ENCODE data around the gene RAB40C.
A peak's percentile ranks its signal among the peaks of the same experiment; 100 is the strongest.

The RAB40C gene

GRCh38 chr16:559411-560203, 30.3 kb upstream of the RAB40C start:
- no peak for DNase-seq

DNA sequence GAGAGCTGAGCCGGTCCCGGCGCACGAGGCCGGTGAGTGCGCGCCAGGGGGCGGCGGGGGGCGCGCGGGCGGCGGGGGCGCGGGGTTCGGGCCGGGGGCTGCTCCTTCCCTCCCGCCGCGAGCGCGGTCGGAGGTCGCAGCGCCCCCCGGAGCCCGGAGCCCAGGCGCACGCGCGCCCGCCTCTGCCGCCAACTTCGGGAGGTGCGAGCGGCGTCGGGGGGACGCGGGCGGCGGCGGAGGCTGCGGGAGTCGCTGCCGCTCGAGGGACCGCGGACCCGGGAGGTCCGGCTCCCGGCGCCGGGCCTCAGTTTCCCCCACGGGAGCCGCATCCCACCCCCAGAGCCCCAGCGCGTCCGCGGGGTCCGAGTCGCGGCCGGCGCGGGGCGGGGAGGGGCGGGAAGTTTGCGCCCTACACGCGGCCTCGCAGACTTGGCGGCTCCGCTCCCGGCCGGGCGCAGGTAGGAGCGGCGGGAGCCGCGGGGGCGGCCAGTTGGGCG, 29.6 kb upstream of the RAB40C start, which contains the start of gene PRR35:
Gene PRR35 (plus strand): TSS at position 191 of the 497 bp plus-strand sequence. CDS start 2,901 bp downstream, outside the sequence.
- DNase-seq: no peak

DNA sequence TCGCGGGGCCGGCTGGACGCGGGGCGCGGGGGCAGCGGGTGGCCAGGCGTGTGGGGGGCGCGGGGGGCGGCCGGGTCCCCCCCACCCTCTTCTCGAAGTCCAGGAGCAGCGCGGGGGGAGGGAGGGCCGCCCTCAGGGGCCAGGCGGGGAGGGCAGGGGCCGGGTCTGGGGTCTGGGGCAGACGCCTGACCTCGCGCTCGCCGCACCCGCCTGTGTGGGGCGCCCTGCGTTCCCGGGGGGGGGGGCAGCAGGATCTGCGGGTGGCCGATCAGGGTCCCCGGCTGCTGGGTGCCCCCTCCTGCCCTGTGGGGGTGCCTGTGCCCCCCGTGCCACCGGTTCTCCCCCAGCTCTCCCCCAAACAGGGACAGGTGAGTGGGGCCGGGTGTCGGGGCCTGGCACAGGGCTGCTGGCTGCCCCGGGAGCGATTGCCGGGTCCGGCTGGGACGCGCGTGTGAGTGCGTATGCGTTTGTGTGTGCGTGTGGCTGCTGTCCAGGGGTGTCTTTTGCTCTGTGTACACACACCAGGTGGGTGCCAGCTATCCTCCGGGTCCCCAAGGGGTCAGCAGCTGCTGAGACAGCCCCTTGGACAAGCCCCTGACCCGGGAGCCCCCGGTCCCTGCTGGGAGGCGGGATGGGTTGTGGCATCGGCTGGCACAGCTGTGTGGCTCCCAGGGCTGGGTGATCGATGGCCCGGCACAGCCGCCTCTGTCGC, 29.0 kb upstream of the RAB40C start:
- DNase-seq: no peak

GRCh38 chr16:561413-561794, 28.5 kb upstream of the RAB40C start:
- no peak for DNase-seq

DNA sequence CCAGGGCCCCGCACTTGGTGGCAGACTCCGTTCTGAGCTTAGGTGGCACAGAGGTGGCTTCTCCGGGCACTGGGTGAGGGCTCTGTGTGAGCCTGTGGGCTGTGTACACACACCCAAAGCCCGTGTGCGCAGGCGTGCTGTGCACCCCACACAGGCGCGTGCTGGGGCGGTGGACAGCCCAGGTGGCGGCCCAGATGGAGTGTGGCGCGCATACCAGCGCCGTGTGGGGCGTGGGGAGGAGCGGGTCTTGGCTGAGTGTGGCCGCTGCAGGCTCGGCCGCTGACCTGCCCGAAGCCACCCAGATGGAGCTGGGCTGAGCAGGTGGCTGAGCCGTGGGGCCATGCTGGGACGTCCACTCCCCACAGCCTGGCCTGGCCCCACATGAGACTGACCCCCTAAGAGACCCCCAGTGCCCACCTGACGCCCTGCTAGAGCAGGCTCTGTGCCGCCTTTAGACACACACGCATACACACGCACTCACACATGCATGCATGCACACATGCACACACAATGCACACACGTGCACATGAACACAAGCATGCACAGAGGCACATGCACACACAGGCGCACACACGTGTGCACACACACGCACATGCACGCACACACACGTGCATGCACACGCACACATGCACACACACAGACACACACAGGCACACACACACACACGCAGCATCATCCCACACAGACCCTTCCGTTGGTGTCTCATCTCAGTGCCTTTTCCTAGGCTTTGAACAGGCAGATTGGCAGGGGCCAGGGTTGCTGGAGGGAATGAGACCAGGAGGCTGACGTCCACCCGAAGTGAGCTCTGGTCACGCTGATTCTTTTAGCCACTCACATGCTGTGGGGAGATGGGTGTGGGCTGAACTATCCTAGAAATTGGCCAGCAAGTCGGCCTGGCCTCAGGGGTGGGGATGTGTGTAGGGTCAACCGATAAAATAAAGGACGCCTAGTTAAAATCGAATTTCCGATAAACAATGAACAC, 27.6 kb upstream of the RAB40C start:
- no peak for DNase-seq

DNA sequence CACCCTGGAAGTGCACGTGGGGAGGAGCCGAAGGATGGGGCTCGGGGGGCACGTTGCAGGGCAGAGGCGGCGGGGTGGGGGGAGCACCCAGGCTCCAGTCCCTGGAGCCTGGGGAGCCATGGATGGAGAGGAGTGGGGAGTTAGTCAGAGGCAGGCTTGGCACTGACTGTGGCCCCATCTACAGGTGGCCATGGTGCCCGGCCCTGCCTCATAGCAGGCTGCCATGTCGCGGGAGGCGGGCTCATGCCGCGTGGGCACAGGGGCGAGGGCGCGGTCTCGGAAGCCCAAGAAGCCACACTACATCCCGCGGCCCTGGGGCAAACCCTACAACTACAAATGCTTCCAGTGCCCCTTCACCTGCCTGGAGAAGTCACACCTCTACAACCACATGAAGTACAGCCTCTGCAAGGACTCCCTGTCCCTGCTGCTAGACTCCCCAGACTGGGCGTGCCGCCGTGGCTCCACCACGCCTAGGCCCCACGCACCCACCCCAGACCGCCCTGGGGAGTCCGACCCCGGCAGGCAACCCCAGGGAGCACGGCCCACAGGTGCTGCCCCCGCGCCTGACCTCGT, 26.7 kb upstream of the RAB40C start:
- DNase-seq: no peak

DNA sequence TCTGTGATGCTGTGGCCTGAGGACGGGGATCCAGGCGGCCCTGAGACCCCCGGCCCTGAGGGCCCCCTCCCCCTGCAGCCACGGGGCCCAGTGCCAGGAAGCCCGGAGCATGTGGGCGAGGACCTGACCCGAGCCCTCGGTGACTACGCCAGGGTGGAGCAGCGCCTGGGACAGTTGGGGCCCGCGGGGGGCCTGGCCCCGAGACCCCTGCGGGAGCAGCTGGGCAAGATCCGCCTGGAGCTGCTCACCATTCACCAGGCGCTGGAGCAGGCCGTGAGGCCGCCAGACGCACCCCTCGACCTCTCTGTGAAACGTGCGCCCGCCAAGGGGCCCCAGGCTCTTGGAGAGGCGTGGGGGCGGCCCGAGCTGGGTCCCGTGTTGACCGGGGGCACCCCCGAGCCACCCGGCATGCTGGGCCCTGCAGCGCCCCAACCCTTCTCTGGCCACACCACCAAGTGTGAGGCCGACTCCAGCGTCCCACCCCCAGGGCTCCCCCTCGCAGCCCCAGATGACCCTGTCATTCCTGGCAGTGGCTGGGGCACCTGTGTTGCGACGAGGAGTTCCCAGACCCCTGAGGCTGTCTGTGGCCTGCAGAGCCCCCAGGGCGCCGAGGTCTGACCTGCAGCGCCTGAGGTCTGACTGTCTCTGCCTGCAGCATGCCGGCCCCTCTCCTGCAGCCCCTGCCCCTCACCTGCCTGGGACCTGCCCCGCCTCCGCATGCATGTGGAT, 25.0 kb upstream of the RAB40C start:
- no peak for DNase-seq

- DNase-seq: no peak
Observed at GRCh38 chr16:565419-566330, 24.2 kb upstream of the RAB40C start.

DNA sequence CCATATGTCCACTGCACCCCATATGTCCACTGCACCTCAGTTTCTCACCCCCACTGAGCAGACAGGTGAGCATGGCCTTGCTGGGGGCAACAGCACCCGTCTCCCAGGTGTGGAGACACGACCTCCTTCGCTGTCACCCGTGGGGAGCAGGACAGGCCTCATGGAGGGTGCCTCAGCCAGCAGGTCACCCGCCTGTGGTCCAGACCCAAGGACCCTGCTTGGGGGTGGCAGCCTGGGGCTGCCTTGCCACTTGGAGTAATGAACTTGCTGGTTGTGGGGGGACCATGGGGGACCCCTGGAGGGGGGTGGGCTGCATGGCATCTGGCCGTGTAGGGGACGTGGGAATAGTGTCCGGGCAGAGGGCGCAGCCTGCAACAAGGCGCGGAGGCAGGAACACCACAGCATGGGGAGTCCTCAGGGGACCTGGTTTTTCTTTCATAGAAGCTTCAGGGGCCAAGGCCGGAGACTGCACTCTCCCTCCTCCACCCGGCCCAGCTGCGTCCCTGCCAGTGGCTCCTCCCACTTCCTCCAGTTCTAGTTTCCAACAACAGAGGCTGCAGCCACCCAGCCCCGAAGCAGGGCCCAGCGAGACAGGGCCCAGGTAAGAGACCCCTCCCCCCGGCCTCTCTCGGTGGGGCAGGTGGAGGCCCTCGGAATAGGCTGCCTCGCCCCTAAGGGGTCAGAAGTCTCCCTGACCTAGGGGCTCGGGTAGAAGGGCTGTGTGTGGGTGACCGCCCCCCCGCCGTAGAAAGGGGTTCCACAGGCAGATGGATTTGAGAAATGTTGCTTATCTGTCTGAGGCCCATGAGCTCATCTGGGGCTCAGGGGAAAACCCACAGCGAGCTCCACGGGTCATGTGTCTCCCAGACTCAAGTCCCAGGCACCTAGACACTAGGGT, 23.1 kb upstream of the RAB40C start, which contains the start of gene NHLRC4:
Gene NHLRC4 (plus strand): TSS at position 531 of the 898 bp plus-strand sequence. CDS start 1,043 bp downstream, outside the sequence.
- DNase-seq: peak; percentile 54 to 68 (median 55)

DNA sequence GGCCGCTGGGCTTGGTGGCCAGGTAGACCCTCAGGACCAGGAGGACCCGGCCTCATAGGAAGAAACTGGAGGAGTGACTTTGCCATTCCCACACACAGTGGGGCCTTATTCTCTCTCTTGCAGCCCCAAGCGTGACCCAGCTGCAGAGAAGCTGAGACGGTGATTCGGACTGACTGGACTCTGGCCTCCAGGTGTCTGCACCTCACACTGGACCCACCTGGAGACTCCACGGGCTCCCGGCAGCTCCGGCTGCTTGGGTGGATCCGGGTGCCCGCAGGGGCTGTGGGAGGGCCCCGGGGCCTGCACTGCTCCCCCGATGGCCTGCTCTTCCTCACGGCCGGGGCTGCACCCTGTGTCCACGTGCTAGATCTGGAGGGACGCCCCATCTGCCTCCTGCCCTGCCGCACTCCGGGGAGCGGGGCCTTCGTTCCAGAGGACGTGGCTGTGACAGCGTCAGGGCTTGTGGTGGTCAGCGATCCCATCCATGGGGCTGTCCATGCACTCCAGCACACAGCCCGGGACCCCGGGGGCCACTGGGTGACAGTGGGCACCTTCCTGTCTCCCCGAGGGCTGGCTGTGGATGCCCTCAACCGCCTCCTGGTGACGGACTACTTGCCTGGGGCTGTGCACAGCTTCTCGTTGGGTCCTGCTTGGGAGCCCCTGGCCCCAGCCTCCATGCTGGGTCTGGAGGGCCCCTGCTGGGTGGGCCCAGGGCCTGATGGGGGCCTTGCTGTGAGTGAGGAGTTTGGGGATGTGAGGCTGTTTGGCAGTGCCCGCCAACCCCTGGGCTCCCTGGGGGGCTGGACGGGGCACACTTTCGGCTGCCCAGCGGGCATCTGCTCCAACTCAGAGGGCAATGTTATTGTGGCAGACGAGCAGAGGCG, 22.3 kb upstream of the RAB40C start:
- no peak for DNase-seq

- no peak for DNase-seq
Observed at GRCh38 chr16:568401-569258, 21.2 kb upstream of the RAB40C start.

- peak; percentile 75 to 90 (median 80) for DNase-seq
Observed at GRCh38 chr16:569445-570254, 20.2 kb upstream of the RAB40C start, which contains the start of gene PIGQ. PIGQ (plus strand) TSS chr16:569968; CDS start chr16:574075, 4,107 bp downstream.

- DNase-seq: no peak
Observed at GRCh38 chr16:572865-573650, 16.8 kb upstream of the RAB40C start.

GRCh38 chr16:574021-574760, 15.7 kb upstream of the RAB40C start:
- no peak for DNase-seq
